Inflammatory macrophage treated with lipopolysaccharide for 4 hours (primary cell): ENCODE data around the gene CROCC2.

Experiments used
- DNase-seq: peaks from one replicate; pipeline ENCODE4 v3.0.0-alpha.2; 2020

The CROCC2 gene

DNA sequence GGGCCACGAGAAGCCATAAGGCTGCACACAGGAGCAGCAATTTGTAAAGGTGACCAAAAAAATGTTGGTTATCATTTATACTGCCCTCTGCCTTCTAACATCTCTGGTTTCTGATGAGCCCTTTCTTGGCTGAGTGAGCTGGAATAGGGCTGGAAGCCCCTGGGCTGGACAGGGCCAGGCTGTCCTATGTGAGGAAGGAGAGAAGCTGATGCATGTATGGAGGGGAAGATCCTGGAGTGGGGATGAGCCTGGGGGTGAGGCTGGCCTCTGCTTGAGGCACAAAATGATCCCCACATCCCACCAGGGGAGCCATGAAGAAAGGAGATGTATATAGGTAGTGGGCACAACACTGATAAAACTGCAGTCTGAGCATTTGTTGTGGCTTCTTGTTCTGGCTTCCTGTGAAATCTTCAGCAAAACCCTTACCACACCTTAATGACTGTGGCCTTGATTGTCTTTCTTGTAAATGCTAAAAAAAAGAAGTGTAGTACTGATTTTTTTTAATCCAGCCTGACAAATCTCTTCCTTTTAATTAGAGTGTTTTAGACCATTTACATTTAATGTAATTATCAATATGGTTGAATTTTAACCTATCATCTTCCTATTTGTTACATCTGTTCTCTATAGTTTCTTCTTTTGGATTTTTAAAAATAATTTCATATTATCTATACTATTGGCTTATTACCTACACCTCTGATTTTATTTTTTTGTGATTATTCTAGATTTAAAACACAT lies 97.9 kb downstream of the CROCC2 start:
- DNase-seq, result no peak

DNA sequence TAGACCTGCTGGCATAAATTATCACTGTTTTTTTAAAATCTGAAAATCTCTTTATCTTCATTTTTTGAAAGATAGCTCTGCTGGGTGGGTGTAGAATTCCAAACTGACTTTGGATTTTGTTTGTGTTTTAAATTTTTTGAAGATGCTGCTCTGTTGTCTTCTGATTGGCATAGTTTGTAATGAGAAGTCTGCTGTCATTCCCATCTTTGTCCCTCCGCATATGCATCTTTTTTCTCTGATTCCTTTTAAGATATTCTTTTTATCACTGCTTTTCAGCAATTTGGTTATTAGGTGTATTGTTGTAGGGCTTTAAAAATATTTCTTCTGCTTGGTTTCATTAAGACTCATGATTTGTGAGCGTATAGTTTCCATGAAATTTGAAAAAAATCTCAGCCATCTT lies 99.4 kb downstream of the CROCC2 start:
- DNase-seq, result no peak

DNA sequence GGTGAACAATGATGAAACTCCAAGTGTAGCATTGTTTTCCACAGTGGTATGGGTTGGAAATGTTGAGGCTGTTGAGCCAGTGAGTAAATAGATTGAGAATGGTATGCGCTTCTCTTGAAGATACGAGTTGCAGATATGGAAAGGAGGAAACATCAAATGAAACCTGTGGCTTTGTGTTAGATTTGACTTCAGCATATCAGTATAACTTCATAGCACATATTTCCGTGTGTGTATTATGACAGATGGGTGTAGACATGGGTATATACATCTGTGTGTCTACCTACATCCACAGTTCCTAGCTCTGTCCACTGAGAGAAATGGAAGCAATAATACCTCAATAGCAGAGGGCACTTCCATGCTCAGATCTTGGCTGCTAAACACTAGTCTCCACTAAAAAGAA lies 100.3 kb downstream of the CROCC2 start:
- DNase-seq, result no peak

DNA sequence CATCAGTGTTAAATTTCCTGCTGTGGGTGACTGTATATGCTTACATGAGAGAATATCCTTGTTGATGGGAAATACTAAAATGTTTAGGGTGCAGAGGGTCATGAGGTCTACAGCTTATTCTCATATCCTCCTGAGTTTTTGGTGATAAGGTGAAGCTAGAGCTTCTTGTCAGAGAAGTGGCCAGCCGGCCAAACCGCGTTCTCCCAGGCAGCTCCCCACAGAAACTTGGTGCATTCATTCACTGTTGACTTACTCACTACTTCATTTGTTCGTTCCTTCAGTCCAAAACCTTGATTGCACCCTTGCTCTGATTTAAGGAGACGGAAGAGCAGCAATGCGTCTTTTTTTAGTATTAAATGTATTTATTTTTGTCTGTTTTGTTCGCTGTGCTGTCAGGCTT lies 101.0 kb downstream of the CROCC2 start:
- DNase-seq, result no peak

DNA sequence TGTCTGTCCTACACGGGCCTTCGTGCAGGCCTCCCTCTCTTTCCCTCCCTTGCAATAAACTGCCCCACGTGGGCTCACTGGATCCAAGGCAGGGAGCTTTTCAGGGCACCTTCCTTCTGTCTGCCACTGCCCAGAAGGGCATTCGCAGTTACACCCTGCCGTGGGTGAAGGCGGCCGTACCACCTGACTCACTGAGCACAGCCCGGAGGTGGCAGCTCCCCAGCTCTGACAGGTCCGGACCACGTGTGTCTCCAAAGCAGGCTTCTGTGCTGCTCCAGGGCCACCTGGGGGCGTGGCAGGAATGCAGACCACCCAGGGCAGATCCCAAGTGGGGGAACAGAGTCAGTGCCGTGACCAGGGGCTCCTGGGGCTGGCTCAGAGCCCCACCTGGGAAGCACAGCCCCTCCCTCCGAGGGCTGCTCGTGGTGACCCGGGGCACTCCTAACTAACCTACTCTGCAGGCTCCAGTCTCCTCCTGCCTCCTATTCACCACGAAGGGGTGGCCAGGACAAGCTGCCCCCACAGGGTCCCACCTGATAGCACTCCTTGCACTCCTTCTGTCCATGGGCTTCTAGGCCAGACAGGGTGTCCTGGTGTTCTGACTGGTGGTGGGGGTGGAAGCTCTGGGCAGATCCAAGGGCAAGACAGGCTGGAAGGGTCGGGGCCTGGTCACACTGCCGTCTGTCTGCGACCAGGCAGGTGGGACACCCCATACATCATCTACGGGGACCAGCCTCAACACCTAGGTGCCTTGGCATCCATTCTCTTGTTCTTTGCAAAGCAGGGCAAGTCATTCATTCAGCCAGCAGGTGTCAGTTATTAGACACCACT lies 102.0 kb downstream of the CROCC2 start:
- no peak for DNase-seq

DNA sequence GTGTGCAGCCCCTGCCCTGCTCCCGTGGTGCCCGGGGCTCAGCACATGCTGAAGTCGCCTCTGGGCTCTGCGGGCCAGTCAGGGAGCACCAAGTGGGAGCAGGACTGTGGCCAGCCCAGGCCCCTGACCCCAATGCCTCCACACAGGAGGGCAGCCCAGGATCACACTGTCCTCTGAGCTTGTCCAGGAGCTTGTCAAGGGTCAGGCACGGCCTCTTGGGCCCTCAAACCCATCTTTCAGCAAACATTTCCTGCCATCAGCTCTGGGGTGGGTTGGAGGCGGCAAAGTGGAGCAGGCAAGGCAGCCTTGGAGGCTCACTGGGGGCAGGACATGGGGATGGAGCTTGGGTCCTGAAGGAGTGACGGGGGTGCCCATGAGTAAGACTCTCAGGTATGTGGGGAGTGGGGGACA lies 102.6 kb downstream of the CROCC2 start:
- no peak for DNase-seq

DNA sequence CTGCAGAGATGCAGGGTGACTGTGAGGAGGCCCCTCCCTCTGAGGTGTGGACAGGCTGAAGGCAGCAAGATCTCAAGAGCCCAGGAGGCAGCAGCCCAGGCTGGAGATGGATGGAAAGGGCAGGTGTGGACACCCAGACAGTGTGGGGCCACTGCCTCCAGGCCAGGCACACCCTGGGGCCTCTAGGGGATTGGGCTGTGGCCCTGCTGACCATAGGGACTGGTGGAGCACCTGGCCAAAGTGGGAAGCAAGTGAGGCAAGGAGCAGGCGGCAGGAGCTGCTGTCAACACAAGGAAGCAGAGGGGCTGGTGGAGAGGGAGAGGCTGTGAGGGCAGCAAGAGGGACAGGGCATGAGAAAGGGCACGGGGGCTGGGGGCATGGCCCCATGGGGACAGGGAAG lies 103.1 kb downstream of the CROCC2 start:
- DNase-seq, result no peak

DNA sequence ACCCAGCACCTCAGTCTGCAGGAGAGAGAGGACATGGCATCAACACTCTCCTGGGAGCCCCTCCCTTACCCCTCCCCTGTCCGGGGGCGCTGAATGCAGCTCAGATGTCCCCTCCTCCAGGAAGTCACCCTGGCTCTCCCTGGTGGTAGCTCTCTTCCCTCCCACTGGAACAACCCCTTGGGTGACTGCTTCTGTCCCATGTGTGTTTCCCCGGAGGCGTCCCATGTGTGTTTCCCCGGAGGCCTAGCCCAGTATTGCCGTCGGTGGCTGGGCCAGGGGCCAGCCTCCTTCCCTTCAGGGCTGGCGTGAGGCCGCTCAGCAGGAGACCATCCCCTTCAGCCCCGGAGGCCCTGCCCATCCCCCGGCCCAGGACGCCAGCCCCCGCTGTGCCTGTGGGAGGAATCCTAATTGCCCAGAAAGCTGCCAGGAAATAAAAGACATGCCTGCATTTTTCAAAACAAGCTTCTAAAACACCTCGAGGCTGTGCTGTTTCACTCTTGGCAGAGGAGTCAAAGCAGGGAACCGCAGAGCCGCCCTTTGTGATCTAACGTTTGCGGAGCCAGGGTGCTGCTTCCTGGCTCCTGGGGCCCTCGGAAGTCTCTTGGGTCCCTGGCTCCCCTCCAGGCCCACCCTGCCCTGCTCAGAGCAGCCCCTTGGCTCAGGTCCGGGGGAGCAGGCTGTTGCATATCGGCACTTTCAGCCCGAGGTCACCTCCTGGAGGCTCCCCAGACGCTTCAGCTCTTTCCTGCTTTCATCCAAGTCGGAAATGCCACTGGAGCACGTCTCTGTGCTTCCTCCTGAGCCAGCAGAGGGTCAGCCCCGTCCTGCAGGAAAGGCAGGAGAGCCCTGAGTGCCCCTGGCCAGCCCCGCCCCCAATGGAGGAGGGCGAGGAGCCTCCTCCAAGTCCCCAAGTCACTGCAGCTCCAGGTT lies 103.7 kb downstream of the CROCC2 start:
- no peak for DNase-seq

DNA sequence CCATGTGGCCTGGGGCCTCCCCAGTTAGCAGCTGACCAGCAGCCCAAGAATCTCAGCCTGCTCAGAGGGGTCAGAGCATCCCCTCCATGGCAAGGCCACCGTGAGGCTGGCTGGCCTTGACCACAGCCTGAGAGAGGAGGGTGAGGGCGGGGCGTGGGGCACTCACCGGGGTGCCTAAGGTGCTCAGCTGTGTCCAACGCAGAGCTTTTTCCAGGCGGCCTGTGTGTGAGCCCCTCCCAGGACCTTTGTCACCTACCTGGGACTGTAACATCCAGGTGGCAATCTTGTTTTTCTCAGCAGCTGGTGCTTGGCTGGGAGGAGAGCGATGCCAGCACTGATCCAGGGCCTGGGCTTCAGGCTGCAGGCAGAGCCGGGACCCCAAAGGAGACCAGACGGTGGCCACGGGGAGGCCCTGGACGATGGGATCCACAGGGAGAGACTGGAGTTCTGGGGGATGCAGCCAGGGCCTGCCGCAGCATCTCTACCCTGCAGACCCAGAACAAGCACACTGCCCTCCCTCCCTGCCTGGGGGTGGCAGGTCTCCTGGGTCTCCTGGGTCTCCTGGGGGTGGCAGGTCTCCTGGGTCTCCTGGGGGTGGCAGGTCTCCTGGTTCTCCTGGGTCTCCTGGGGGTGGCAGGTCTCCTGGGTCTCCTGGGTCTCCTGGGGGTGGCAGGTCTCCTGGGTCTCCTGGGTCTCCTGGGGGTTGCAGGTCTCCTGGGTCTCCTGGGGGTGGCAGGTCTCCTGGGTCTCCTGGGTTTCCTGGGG lies 104.6 kb downstream of the CROCC2 start:
- no peak for DNase-seq

DNA sequence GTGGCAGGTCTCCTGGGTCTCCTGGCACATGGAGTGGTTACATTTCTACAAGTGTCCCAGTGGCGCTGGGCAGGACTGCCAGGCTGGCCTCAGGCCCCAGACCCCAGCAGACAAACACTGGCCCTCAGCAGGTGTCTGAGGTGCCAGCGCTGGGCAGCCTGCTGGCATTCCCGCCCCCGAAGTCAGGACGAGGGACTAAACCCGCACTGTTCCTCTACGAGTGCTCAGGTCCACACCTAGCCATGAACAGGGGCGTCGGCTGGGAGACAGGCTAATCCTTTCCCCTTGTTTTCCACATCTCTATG lies 105.1 kb downstream of the CROCC2 start:
- DNase-seq, result no peak

DNA sequence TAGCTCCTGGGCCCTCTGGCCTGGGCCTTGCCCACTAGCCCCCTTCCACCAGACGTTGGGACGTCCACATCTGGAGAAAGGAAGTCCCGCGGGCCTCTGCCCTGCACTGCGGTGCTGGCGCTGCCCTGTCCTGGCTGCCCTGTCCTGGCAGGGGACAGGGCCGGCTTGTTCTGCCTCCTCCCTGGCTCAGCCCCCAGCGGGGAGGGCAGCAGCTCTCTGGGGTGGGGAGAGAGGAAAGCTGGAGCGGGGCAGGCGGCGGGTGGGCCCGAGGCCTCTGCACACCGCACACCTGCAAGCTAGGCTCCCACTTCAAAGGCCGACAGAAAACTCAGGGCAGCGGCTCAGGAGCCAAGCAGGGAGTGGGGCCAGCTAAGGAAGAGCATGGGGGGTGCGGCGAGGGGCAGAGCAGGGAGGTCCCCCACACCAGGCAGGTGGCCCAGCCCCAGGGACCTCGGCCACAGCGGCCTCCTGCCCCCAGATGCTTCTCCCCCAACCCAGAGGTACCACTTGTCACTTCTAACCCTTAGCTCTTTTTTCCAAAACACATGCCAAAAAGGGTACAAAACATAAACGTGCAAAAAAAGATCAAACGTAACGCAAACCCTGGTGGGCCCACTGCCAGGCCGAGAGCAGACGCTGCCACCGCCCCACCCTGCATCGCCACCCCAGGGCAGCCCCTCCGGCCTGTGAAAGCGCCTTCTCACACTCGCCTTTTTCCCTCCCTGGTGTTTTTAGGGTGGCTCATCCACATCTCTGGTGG lies 105.8 kb downstream of the CROCC2 start:
- no peak for DNase-seq

DNA sequence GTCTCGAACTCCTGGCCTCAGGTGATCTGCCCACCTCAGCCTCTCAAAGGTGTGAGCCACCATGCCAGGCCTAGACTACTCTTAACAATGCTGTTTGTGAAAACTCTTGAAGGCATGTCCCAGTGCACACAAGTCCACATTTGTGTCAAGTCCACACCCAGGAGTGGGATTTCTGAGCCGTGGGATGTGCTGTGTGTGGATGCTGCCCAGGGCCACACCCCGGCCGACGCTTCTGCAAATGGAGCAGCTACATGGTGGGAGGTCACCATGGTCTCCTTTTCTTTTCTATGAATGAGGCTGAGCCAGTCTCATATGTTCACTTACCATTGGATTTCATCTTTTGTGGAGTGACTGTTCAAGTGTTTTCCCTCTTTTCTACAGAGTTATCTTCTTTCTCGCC lies 108.1 kb downstream of the CROCC2 start:
- no peak for DNase-seq

DNA sequence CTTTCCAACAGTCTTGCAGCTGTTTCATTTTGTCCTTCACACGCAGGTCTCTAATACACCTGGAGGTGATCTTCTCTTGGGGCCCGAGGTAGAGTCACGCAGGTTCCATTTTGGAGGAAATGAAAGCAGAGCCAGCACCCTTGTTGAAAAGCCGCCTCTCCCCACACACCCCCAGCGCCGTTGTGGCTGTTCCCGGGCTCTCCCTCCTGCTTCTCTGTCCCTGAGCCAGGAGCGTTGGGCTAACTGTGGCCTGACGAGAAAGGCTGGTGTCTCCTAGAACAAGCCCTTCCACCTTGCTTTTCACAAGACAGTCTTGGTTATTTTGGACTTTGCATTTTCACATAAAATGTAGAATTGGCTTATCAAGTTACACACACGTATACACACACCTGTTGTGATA lies 108.6 kb downstream of the CROCC2 start:
- no peak for DNase-seq

DNA sequence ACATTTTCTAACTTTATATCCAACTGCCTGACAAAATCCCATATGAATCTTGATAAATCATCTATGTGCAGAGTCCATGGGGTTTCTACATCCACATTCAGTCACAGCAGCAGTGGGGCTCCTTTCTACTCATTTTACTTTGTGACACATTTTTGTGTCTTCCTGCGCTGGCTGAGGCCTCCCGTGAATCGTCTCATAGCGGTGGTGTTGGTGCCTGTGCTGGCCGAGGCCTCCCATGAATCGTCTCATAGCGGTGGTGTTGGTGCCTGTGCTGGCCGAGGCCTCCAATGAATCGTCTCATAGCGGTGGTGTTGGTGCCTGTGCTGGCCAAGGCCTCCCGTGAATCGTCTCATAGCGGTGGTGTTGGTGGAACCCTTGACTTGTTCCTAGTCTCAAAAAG lies 109.3 kb downstream of the CROCC2 start:
- no peak for DNase-seq

DNA sequence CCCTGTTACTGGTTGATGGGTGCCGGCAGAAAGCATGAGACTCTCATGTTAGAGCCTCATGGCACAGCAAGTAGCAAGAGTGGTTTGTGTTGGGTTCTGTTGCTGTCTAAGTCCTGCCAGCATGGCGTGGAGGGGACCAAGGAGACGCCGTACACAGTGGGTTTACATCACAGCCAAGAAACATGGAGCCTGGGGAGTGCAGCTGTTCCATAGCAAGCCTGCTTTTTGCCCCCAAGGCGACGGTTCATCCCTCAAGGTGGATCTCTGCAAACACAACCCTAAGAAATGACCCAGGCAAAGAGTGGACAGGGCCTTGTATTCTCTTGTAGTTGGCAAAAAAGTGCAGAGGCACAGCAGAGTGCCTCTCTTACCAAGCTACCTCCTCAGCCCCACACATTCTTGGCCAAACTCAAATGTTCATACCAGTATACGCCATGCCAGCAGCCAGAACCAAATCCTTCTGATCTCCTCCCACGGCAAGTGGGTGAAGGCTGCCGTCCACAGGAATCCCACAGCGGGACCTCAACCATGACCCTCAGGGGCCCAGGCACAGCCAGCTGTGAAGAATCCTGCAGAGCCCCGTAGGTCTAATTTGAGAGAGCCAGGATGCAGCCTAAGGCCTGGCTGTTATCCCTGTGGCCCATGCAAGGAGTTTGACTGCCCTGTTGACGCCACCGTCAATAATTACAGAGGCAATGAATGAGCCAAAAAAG lies 111.2 kb downstream of the CROCC2 start:
- no peak for DNase-seq

DNA sequence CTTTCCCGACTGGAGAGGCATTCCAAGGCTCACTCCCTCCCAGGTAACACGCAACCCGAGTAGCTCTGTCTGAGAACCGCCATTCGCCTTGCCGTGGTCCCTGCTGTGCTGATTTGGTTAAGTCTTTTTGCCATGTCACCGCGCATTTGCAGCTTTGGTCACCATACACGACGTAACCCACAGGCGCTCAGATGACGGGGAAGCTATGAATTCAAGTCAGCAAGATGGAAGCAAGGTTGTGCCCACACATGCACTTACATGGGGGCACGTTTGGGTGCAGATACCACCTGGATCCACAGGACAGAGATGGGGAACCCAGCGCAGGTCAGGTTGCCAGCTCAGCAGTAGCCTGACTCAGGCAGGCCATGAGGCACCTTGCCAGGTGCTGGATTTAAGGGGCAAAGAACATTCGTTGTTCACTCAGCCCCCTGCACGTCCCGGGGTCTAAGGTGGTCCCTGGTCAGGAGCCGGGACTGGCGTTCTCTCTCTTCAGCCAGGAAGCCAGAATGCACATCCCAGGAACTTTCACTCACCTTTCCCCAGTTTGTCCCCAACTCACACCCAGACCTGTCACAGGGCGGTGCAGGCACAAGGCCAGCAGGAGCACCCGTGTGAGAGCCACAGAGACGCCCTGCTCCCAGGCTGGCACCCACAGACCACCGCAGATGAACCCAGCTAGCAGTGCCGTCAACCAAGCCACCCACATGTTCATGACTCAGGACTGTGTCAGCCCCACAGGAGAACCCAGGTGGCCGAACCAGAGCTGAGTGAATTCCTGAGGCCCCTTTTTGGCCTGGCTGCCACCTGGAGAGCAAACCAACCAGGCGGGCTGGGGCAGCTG lies 112.1 kb downstream of the CROCC2 start:
- DNase-seq, result no peak

DNA sequence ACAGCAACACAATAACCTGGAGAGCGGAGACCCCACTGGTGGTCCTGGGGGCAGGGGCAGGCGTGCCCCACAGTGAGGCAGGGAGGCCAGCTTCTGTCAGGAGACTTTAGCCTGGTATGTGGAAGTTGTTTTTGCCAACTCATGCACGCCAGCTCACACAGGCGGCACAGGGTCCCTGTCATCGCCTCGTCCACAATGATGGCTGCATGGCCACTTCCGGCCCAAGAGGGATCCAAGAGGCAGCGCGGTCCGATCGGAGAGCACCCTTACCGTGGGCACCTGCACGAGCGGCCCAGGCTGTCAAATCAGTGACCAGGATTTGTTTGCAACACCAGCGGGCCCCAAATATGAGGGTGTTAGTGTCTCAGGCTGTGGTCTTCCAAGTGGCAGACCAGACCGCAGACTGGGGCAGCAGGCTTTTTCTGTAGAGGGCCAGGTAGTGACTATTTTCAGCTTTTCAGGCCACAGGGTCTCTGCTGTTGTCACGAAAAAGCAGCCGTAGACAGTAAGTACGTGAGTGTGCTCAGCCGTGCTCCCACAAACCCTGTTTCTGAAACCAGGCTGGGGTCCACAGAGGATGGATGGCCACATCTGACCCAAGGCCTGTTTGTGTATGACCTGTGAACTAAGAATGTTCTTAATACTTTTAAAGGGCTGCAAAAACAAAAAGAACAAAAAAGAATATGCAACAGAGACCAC lies 113.5 kb downstream of the CROCC2 start:
- DNase-seq, result no peak

DNA sequence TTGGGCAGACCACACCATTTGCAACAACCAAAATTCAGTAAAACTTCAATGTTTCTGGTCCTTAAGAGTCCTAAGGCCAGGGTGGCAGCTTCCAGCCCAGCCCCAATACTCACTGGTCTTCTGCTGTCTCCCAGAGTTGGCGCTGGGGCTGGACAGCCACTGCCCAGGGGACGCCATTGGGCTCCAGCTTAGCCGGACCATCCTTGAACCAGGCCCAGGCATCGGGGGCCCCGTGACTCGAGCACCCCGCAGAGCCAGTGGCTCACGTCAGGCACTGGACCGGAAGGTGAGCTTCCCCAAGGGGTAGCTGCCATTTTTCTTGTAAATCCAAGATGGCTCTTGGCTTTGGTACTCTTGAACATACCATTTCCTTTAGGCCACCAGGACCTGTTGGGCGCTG lies 114.1 kb downstream of the CROCC2 start:
- DNase-seq, result no peak

DNA sequence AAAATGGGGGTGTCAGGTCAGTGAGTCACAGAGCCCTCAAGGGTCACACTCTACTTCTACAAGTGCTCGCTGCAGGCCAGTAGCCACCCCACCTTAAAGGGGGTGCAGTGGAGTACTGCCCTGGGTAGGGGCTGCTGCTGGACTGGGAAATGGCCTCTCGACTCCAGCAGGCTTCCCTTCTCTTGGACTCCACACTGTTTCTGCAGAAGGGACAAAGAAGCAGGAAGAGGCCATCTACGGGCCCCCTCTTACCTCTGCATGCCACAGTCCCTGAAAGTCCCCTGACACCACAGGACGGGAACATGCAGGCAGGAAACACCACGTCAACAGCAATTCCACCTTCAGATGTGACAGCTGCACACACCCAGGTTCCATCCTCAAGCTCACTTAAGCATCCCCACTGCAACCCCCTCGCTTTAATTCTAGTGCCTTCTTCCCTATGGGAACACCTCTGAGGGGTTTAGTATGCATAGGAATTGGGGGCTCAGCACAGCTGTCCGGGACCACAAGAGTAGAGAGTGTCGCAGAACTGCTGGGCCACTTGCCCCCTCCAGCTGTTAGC lies 114.6 kb downstream of the CROCC2 start:
- no peak for DNase-seq
